H1 (cell line): ENCODE results near the gene PAXIP1. TPM values are rescaled to one million over a fixed set of nuclear protein-coding genes. Genes with fewer than 3 reads are reported as not detected.
A peak's percentile ranks its signal among the peaks of the same experiment; 100 is the strongest.

Experiments
- BACH1 ChIP-seq: IDR thresholded peaks from 2 replicates; pipeline ENCODE4 v1.6.1; 2012; ENCODE audit warnings: low read length, improper control_type of control experiment
- CREB1 ChIP-seq: IDR thresholded peaks from 2 replicates; pipeline ENCODE4 v1.6.1; 2012; ENCODE audit warnings: inconsistent platforms
- KDM1A ChIP-seq: fragments of 200-600, 300-600 bp; sonication (generic); IDR thresholded peaks from 2 replicates; pipeline ENCODE4 v1.7.1; 2016; ENCODE audit warnings: mild to moderate bottlenecking, low read length, borderline replicate concordance
- KDM5A ChIP-seq: fragments of 200-600 bp; IDR thresholded peaks from 2 replicates; pipeline ENCODE4 v1.7.1; 2012; ENCODE audit warnings: mild to moderate bottlenecking, low read length, inconsistent platforms, mixed read lengths
- SP4 ChIP-seq: IDR thresholded peaks from 2 replicates; pipeline ENCODE4 v1.6.1; 2012; ENCODE audit warnings: low read length, inconsistent platforms
- polyA plus RNA-seq, 7 experiments: library from polyadenylated mRNA; depleted of rRNA in 3 of 7; stranded (reverse) in 5 of 7; unstranded in 2 of 7; fragments of >200 nt in 5 of 7; fragments of 200-250 nt in 2 of 7; gene quantifications; 1 replicate in 5 of 7; 2 replicates in 1 of 7; 4 replicates in 1 of 7; pipeline versions ENCODE4 v1.2.1 to v1.2.3, GENCODE V29; 2011 to 2013; ENCODE audit warnings: missing spikeins in 2 of 7, mixed read lengths in 2 of 7
- total RNA-seq: library from RNA; stranded (reverse); fragmentation: NEBNext Ultra II Directional; extraction: Animal tissue kit (Norgen Biotek cat#: 25700); gene quantifications from 2 replicates; pipeline ENCODE4 v1.2.1, GENCODE V29; 2021

PAXIP1 gene
- total and polyA plus RNA-seq, 2 of the 8 experiments (the other 6 are each of a cell fraction or from before 2014, with no cell fraction given) = 32.4 to 32.8 TPM

DNA sequence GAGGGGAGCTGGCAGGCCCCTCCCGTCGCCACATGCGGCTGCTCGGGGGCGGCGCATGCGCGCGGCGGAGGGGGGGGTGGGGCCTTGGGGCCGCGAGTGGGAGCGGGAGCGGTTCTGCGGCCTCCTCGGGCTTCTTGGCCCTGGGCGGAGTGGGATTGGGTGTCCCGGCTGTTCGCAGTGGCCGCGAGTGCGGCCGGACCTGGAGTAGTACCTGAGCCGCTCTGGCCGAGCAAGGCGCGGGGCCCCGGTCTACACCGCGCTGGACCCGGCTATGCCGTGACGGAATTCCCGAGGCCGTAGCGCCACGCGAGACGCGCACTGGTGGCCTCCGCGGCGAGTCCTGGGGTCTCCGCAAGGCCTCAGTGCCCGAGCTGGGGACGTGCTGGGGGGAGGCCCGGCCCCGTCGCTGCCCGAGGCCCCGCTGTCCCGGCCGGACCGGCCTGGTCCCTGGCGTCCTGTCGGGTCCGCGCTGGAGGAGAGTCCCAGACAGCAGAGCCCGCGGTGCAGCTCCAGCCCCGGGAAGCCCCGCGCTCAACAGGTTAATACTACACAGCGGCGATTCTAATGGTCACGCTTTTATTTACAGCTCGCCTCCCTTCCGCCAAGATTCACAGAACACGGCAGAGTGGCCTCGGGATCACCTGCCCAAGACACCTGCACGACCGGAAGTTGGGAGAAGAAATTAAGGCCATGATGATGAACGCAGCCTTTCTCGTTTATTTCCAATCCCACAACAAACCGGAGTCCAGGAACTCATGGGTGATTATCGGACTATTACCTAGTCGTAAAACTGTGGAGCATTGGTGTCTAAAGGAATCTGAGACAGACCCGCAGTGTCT, 671 bp upstream of the PAXIP1 start (continued):
- no peak for TF ChIP-seq CREB1
- TF ChIP-seq KDM5A = no peak
- 0 out of 2 replicates have a peak, but pooled peaks have one; percentile 18 for TF ChIP-seq KDM1A
- no peak for TF ChIP-seq SP4
- TF ChIP-seq BACH1 = peak; percentile 59; the same call in 1 of the 2 replicates
